Urinary bladder (tissue), 4 donors: Measurements from ENCODE around the gene NELFB. TPM values are rescaled to one million over a fixed set of nuclear protein-coding genes. Genes with fewer than 3 reads are reported as not detected.

Experiments used
- DNase-seq: peaks from one replicate; pipeline ENCODE4 v3.0.0-alpha.2; 2015; ENCODE audit errors: extremely low spot score
- H3K27ac ChIP-seq: one replicate; pipeline ENCODE4 v1.5.1; 2013; ENCODE audit warnings: low read depth, mild to moderate bottlenecking, moderate library complexity
- H3K36me3 ChIP-seq: one replicate; pipeline ENCODE4 v1.6.1; 2013; ENCODE audit warnings: mild to moderate bottlenecking, moderate library complexity; ENCODE audit not compliant: insufficient read depth
- H3K4me1 ChIP-seq: one replicate; pipeline ENCODE4 v1.6.1; 2013; ENCODE audit warnings: mild to moderate bottlenecking, moderate library complexity; ENCODE audit not compliant: insufficient read depth
- H3K4me3 ChIP-seq: one replicate; pipeline ENCODE4 v1.5.1; 2013; ENCODE audit warnings: low read depth, low read length
- WGBS: extraction: QIAGEN DNeasy Blood & Tissue Kit; methylation state at CpG from one replicate; pipeline ENCODE4 v1.1.7; 2013; 5-methylcytosine and 5-hydroxymethylcytosine counted together
- polyA plus RNA-seq: library from polyadenylated mRNA; stranded (reverse); fragments of 200-250 nt; gene quantifications from one replicate; pipeline ENCODE4 v1.2.3, GENCODE V29; 2013
- total RNA-seq: library from RNA; depleted of rRNA; stranded (reverse); fragments of >200 nt; gene quantifications from one replicate; pipeline ENCODE4 v1.2.3, GENCODE V29; 2014
- donor health status: healthy with polysubstance abuse.
- donor health status: healthy.

The NELFB gene
- total and polyA plus RNA-seq, 2 donors = 28.9 to 64.2 TPM

DNA sequence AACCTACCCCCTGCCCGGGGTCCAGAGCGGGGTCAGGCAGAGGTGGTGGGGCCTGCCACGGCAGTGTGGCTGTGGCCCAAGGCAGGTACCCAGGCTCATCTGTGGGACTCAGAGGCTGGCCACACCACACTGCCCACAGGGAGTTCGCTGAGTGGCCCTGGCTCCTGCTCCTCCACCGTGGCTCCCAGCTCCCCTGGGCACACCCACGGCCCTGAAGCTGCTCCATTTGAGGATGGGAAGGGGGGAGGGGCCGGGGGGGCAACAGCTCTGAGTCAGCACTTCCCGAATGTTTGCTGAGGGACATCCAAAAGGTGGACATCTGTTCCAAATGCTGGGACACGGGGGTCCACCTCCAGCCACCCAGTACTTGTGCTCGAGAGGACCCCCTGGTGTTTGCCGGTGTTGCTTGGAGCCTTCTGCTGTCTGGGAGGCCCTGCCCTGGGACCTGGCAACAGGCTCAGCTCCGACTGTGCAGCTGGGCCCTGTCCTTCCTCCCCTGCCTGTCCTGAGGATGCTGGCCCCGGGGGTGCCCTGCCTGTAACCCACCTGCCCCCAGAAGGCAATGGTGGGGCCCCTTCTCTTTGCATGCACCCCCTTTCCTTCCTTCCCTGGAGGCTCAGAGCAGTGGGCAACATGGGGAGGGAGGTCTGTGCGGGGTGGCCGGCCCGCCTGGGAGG is 49.4 kb downstream of the NELFB start:
- Histone ChIP-seq H3K36me3 (no peaks in the 10 kb centered on the region), H3K4me1 (peaks cover 4% of the 10 kb centered on the region), H3K4me3 (no peak overlapping the region), H3K27ac (no peak overlapping the region)
- no peak for DNase-seq
- 41% methylated on average over 16 of the region's 16 CpGs for WGBS

DNA sequence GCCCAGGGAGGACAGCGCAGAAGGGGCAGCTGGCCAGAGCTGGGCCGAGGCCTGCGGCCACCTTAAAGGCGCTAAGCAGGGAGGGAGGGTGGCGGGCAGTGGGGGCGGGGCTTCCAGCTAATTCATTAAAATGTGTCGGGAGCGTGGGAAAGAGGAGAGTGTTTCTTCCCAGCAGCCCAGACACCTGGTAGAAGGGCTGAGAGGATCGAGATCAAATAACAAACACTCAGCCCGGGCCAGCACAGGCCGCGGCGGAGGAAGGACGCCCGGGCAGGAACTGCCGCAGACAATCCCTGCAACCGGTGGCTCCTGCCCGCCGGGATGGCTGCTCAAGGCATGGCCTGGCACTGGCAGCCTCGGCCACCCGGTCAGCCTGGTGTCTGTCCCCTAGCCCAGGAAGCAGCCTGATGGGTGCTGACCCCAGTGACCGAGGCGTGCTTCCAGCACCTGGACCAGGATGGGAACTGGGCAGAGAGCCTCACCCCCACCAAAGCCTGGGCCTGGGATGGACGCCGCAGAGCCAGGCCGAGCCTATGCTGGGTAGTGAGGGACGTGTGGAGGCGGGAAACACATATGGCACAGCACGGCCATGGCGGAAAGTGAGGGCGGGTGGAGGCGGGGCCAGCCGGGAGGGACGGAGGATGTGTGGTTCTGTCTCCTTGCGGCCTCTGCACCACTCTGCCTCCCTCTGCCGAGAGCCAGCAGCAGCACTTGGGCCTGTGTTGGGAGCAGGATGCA is 50.1 kb downstream of the NELFB start:
- Histone ChIP-seq H3K36me3 (no peaks in the 10 kb centered on the region), H3K27ac (no peak overlapping the region), H3K4me1 (peaks cover 4% of the 10 kb centered on the region), H3K4me3 (no peak overlapping the region)
- WGBS = 30% methylated on average over 36 of the region's 36 CpGs
- DNase-seq = no peak

DNA sequence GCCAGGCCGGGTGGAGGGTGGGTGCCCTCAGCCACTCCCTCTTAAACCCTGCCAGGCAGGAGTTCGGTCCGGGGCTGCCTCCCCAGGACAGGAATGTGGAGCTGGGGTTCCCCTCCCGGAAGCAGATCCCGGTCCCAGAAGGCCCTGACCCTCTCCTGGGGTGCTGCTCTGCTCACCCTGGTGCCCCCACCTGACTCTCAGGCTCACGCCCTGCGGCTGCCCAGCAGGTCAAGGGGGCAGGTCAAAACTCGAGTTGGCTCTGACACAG is 50.6 kb downstream of the NELFB start:
- Histone ChIP-seq H3K4me1 (peaks cover 4% of the 10 kb centered on the region), H3K4me3 (no peak overlapping the region), H3K36me3 (no peaks in the 10 kb centered on the region), H3K27ac (no peak overlapping the region)
- no peak for DNase-seq
- WGBS = 38% methylated on average over 8 of the region's 8 CpGs

DNA sequence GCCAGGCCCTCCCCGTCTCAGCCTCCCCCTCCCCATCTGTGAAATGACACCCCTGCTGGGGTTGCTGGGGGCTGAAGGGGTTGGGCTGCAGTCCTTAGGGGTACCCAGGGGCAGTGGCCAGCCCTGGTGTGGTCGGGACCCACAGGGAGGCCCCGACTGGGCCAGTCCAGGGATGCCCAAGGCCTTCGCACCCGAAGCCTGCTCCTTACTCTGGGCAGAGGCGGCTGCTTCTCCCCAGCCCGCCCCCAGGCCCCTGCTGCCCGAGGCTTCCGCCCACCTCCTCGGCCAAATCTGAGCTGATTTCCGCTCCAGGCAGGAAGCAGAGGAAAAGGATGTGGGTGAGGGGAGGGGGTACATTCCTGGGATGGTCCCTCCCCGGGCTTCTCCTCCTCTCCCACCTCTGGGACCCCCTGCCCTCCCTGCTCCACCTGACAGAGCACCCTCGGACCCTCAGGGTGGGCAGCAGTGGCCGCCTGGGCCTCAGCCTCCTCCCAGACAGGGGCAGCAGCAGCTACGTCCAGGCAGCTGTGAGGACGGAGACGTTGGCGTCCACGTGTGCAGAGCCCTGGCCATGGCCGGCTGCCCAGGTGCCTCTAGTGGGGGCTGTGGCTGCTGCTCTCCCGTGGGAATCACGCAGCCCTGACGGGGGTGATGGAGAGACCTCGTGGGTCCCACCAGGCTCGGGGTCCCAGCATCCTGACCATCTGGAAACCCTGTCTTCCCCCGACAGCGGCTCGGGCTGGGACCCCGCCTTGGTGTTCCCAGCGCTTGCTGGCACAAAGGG is 51.1 kb downstream of the NELFB start:
- 27% methylated on average over 30 of the region's 30 CpGs for WGBS
- peaks cover 4% of the 10 kb centered on the region for H3K4me1 ChIP-seq
- no peak overlapping the region for H3K27ac ChIP-seq
- H3K4me3 ChIP-seq = no peak overlapping the region
- no peak for DNase-seq
- H3K36me3 ChIP-seq = no peaks in the 10 kb centered on the region

DNA sequence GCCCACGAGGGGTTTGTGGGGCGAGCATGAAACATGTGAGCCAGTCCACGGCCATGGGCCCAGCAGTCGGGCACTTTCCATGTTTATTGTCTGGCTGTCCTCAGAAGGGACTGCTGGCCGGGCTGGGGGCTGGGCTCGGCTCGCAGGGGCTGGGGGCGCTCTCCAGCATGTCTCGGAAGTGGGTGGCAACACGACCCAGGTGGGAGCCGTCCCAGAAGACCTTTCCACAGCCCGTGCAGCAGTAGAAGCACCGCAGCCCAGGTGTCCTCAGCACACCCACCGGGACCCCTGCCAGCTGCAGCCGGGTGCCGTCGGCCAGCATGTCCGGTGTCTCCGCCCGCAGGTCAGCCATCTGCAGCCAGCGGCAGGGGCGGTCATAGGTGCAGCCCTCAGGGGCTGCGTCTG is 51.7 kb downstream of the NELFB start:
- H3K36me3 ChIP-seq = no peaks in the 10 kb centered on the region
- no peak for DNase-seq
- H3K4me1 ChIP-seq = peaks cover 2% of the 10 kb centered on the region
- H3K27ac ChIP-seq = no peak overlapping the region
- WGBS = 39% methylated on average over 23 of the region's 23 CpGs
- H3K4me3 ChIP-seq = no peak overlapping the region

DNA sequence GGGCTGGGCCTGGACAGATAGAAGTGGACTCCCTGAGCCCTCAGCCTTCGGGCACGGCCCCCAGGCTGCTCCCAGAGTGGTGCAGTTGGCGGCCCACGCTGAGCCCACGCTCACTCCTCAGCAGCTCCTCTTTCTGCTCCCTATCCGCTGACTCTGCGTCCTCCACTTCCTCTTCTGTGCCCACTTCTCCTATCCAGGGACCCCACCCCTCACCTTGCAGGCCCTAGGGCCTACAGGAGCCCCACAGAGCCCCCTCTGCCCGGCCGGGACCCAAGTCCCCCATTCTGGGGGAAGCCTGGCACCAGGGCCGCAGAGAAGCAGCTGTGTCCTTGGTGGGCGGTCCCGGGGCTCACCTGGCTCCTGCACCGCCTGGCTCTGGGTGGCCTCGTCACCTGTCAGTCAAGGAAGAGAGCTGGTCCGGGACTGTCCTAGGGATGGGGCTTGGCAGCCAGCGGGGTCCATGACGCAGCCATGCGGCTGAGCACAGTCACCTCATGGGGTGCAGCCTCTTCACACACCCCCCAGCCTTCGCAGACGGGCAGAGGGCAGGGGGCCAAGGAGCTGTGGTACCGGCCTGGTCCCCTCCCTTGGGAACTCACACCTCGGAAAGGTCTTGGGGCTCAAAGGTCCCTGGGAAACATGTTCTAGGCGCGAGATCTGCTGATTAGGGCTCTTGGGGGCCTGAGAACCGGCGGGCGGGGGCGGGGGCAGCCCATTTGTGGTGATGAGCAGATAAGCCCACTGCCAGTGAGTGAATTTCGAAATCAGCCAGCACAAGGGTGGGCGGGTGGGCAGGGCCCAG is 52.3 kb downstream of the NELFB start:
- no peak for DNase-seq
- 39% methylated on average over 30 of the region's 30 CpGs for WGBS
- no peak overlapping the region for H3K27ac ChIP-seq
- H3K4me3 ChIP-seq = no peak overlapping the region
- H3K4me1 ChIP-seq = peaks cover 2% of the 10 kb centered on the region
- H3K36me3 ChIP-seq = no peaks in the 10 kb centered on the region

DNA sequence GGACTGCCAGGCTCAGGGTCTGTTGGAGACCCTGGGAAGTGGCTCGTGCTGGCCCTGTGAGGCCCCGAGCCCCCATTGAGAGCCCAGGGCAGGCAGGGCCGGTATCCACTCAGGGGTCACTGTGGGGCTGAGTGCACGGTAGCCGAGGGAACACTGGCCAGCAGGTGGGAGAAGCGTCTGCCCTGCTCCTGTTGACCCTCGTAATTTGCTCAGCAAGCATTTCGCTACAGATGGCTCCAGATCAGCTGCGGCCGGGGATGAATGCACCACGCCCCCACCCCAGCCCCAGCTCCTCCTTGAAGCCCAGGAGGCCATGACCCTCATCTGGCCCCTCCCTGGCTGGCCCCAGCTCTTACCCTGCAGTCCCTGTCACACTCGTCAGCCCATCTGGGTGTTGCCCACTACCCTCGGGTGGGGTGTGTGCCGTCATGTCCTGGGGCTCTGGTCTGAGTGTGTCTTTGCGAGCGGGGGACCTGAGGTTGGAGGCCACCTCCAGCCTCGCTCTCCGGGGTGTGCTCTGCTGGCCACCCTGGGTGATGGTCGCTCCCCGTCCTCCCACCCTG is 53.0 kb downstream of the NELFB start:
- no peak for DNase-seq
- H3K27ac ChIP-seq = no peak overlapping the region
- no peak overlapping the region for H3K4me3 ChIP-seq
- 44% methylated on average over 20 of the region's 20 CpGs for whole genome bisulfite sequencing
- H3K4me1 ChIP-seq = peaks cover 2% of the 10 kb centered on the region
- no peaks in the 10 kb centered on the region for H3K36me3 ChIP-seq

DNA sequence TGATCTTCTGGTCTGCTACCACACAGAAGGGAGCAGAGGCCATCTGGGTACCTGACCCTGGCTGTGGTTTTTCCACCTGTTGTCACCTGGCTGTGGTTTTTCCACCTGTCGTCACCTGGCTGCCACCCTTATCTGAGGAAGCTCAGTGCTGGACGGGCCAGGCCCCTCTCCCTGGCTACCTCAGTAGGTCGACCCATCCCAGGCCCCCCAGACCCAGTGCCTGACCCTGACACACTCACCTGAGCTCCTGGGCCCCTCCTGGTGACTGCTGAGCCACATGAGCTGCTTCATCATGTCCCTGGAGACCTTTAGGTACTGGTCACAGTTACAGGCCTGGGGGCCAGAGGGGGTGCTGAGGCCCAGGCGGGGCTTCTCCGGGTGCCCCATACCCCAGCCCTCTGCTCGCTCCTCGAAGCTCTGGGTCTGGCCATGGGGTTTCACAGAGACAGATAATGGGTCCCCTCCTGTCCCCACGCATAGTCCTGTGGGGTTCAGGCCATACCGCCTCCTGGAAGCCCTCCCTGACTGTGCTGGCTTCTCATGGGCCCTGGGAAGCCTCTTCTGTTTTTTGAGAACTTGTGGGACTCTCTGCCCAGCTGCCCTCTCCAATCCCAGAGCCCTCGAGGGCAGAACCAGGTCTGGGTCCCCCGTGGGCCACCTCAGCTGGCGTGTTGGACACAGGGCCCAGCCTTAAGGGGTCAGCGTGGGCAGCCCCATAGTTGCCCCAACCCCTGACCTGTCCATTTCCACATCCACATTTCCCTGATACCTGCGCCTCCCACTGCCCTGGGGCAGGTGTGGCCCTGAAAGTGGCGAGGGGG is 54.5 kb downstream of the NELFB start:
- Histone ChIP-seq H3K36me3 (no peaks in the 10 kb centered on the region), H3K27ac (no peak overlapping the region), H3K4me1 (peaks cover 2% of the 10 kb centered on the region), H3K4me3 (no peak overlapping the region)
- DNase-seq = no peak
- 83% methylated on average over 15 of the region's 15 CpGs for WGBS

DNA sequence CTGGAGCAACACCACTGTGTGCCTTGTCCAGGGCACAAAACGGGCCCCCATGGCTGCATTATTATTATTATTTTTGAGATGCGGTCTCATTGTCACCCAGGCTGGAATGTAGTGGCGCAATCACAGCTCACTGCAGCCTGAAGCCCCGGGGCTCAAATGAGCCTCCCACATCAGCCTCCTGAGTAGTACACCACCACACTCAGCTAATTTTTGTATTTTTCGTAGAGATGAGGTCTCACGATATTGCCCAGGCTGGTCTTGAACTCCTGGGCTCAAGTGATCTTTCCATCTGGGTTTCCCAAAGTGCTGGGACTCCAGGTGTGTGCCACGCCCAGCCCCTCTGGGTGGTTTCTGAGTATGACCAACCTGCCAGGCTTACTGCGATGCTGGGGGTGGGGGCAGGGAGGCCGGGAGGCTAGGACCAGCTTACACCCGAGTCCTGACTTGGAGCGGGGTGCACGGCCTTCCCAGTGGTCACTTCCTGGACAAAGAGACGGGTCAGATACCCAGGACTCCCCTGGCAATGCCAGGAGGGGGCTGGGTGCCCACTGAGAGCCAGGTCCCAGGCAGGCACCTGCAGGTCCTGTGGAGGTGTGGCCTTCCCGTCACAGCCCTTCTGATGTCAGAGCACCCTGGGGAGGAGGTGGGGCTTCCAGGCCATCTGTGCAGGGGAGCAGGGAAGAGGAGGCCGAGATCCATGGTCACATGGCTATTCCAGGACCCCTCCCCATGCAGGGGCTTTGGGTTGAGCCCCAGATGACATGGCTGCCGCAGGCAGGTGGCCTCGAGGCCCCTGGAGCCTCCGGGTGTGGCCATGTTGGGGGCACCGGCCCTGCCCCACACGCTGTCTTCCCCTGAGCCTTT is 55.3 kb downstream of the NELFB start:
- H3K27ac ChIP-seq = peak overlapping the region; percentile 11
- DNase-seq = no peak
- H3K4me3 ChIP-seq = no peak overlapping the region
- H3K36me3 ChIP-seq = no peaks in the 10 kb centered on the region
- peaks cover 2% of the 10 kb centered on the region for H3K4me1 ChIP-seq
- 75% methylated on average over 20 of the region's 20 CpGs for WGBS

DNA sequence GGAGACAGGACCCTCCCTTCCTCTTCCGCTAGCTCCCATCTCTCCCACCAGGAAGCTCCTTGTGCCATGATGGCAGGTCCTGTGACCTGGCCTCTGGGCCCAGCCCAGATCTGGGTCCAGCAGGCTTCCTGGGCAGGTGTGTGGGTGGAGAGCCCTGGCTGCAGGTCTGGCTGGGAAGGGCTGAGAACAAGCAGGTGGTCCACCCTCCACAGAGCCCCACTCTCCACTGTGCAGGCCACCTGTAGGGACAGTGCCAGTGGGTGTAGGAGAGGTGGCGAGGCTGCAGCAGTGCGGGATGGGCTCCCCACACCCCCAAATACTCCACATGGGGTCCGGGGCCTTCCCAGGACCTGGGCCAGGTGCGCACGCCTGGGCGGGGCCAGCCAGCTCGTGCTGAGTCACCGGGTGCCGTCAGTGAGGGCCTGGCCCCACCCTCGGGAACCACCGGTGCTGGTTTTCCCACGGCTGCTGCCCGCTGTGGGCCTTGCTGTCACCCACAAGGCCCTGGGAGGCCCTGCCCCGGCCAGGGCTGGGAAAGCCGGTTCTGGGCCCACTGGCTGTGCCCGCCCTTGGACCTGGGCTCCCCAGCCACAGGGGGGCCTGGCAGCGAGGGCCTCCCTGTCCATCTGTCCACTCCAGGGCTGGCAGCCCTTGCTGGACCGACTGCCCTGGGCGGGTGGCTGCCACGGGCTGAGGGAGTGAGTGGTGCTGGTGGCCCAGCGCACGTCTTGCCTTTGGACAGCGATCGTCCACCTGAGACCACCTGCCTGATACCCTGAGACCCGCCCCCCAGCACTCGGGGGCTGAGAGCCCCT is 56.3 kb downstream of the NELFB start:
- H3K36me3 ChIP-seq = no peaks in the 10 kb centered on the region
- H3K27ac ChIP-seq = peak overlapping the region; percentile 50
- H3K4me1 ChIP-seq = no peaks in the 10 kb centered on the region
- no peak overlapping the region for H3K4me3 ChIP-seq
- WGBS = 77% methylated on average over 27 of the region's 27 CpGs
- DNase-seq = no peak

DNA sequence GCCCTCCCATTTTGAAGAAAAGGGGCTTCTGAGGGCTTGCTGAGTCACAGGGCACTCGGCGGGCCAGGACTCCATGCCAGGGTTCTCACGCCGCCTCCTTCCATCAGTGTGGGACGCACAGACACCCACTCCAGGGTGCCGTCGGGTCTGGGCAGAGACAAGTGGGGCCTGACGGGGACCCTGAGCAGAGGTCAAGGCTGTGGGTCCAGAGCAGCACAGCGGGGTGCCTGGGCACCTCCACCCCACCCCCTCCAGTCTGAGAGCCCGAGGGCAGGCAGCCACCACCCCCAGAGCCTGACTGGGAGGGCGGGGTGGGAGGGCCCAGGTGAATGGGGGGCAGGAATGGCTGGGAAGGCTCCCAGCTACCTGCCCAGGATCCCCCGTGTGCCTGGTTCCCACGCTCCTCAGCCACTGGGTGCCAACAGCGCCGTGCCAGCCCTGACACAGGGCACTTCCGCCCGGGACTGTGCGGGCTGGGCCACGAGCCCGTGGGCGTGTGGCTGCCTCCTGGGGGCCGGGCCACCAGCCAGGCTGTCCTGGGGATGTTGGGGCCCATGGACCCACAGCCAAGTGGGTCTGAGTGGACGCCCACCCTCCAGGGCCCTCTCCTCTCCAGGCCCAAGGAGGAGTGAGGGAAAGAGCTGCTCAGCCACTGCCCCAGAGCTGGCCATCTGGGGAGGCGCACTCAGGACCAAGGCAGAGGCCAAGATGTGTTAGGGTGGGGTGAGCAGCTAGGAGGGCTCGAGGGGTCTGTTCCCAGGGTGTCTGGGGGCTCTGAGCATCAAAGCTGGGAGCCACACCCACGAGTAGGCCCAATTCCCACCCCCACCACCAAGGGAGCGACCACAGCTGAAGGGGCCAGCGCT is 57.1 kb downstream of the NELFB start:
- Histone ChIP-seq H3K4me3 (no peak overlapping the region), H3K27ac (peak overlapping the region; percentile 50), H3K36me3 (no peaks in the 10 kb centered on the region), H3K4me1 (no peaks in the 10 kb centered on the region)
- 82% methylated on average over 28 of the region's 28 CpGs for WGBS
- no peak for DNase-seq
